HCEC 1CT (cell line): ENCODE measurements around the gene RRP1B.
A peak's percentile ranks its signal among the peaks of the same experiment; 100 is the strongest.
"Not testable (repeated sequence)": the region's sequence is repeated elsewhere in the genome, so short reads cannot be mapped to it uniquely, and the experiment has no call there.

Experiments
- DNase-seq: peaks from one replicate; pipeline ENCODE4 v3.0.0-alpha.2; 2017

The RRP1B gene

DNA sequence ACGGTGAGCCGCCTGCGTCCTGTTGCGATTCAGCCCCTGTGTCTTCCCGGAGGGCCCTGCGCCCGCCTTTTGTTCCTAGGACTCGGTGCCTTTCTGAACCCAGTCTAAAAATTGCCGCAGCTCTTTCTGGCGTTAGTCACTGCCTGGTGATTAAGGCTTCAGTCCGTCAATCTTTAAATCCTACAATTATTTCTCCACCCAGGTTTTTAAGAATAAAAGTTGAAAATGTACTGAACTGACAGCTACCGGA is 43.4 kb downstream of the RRP1B start:
- DNase-seq = no peak

DNA sequence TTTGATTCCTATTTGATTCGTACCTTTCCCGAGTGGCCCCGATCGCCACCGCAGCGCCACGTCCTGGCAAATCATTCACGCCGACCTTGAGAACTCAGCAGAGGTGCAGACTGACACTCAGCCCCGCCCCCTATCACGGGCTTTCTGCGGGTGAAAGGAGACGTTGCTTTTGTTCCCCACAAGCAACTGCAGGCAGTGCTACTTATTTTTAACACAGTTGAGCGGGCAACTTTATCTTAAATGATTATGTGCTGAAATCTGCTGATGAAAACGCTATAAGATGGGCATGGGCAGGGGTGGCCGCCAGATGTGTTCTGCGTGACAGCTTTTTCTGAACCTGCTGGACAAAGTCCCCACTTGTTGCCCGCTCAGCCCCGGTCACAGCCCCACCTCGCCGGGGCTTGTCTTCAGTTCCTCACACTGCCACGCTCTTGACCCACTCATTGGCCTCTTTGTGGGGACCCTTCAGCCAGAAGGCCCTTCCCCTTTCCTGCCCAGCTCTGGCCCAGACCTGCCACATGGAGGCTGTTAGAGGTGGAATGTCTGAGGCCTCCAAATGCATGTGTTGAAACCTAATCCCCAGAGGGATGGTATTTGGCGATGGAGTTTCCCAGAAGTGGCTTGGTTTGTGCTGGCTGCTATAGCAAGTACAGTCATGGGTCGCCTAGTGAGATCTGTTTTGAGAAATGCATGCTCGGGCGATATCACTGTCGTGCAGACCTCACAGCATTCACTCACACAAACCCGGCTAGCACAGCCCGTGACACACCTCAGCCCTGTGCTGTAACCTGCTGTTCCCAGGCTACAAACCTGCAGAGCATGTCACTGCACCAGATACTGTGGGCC is 43.9 kb downstream of the RRP1B start:
- DNase-seq = no peak

DNA sequence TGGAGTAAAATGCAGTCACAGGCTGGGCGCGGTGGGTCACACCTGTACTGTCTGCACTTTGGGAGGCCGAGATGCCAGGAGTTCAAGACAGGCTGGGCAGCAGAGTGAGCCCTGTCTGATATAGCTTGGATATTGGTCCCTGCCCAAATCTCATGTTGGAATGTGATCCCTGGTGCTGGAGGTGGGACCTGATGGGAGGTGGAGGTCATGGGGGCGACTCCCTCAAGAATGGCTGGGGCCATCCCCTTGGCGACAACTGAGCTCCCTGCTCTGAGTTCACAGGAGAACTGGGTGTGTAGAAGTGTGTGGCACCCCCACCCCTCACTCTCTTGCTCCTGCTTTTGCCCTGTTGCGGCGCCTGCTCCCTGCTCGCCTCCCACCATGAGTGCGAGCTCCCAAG is 48.1 kb downstream of the RRP1B start:
- DNase-seq = no peak

DNA sequence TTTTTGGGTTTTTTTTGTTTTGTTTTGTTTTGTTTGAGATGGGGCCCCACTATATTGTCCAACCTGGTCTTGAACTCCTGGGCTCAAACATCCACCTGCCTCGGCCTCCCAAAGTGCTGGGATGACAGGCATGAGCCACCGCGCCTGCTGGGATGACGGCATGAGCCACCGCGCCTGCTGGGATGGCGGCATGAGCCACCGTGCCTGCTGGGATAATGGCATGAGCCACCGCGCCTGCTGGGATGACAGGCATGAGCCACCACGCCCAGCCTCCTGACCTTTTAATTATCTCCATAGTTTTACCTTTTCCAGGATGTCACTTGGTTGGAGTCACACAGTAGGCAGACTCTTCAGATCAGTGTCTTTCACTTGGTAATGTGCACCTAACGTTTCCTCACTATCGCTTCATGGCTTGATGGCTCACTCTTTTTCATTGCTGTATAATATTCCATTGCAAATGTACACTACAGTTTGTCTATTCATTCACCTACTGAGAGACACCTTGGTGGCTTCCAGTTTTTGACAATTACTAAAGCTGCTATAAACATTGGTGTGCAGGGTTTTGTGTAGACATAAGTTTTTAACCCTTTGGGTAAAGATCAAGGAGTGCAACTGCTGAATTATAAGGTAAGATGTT is 49.5 kb downstream of the RRP1B start:
- no peak for DNase-seq

DNA sequence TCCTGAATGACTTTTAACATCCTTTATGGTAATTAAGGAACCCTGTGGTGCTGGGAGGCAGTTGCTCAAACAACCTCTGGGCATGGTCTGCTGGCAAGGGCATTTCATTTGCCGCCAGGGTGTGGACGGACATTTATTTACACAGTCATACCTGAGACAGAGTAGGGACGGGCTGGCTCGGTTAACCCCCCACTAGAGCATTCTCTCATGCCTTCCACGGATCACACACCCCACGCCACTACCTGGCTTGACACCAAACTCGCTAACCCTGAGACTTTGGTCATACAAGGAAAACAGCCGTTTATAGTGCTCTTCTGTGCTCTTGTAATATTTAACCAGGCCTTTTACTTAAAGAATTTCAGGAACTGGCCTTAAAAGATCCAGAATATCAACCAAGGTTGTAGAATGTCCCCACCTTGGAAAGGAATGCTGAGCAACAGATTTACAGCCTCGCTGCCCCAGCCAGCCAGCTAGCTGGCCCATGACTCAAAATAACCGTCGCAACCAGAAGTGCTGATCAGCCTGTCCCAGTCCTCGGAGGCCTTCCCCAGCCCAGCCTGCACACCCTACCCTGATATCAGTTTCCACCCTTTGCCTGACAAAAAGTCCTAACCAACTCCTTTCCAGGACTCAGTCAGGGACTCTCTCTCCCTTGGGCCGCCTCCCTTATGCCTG is 53.0 kb downstream of the RRP1B start:
- peak; percentile 29 for DNase-seq

DNA sequence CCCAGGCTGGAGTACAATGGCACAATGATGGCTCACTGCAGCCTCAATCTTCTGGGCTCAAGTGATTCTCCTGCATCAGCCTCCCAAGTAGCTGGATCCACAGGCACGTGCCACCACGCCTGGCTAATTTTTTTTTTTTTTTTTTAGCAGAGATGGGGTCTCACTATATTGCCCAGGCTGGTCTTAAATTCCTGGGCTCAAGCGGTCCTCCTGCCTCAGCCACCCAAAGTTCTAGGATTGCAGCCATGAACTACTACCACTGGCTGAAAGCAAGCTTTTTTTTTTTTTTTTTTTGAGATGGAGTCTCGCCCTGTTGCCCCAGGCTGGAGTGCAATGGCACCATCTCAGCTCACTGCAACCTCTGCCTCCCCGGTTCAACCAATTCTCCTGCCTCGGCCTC is 53.8 kb downstream of the RRP1B start:
- DNase-seq = not testable (repeated sequence)

DNA sequence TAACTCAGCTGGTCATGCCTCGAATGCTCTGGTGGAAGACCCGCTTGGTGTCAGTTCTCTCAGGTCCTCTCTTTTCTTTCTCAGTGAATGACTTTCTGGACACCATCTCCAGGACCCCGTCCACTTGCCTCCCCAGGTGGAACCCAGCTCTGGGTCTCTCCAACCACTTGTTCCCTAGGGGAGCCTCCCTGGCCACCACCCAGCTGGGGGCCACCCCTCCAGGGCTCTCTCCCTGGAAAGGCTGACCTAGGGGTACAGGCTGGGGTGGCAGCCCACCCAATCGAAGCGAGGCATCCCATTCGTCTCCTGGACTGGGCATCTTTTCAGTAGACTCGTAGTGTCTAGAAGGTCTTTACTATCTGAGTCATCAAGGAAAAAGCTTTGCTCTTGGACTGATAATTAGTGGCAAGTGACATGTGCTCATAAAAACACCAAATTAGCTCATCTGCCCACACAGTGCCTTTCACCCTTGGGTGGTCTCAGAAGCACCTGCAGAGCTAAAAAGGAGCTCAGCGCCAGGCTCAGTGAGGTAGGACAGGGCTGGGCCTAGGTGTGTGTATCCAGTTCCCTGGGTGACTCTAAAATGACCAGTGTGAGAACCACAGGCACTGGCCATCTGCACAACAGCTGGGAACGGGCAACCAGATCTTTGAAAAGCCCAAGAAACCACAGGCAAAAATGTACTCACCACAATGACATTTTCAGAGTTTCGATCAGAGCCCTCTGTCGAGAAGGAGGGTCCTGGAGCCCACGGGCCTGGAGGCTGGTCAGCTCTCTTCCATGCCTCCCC is 57.2 kb downstream of the RRP1B start:
- DNase-seq = peak; percentile 50

DNA sequence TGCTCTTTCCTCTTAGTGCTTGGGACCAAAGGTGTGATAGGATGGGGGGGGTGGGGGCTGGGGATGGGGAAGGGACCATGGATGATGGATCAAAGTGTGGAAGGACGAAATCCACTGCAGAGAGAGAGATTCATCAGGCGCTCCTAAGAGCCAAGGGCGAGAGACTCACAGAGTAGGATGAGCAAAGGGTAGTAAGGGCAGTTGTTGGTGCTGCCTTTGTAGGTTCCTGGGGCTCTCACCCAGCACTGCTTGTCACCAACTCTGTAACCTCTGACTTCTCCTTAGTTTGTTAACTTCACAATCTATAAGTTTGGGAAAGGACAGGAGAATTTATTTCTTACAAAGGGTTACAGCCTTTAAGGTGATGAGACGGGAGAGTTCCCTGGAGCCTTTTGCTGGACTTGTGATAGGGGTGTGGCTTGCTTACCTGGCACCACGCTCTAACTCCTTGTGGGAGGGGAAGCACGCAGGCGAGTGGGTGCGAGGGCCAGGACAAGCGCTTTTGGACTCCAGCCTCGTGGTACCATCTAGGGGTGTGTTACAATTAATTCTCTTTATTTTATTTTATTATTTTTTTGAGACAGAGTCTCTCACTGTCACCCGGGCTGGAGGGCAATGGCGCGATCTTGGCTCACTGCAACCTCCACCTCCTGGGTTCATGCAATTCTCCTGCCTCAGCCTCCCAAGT is 58.0 kb downstream of the RRP1B start:
- DNase-seq = no peak

DNA sequence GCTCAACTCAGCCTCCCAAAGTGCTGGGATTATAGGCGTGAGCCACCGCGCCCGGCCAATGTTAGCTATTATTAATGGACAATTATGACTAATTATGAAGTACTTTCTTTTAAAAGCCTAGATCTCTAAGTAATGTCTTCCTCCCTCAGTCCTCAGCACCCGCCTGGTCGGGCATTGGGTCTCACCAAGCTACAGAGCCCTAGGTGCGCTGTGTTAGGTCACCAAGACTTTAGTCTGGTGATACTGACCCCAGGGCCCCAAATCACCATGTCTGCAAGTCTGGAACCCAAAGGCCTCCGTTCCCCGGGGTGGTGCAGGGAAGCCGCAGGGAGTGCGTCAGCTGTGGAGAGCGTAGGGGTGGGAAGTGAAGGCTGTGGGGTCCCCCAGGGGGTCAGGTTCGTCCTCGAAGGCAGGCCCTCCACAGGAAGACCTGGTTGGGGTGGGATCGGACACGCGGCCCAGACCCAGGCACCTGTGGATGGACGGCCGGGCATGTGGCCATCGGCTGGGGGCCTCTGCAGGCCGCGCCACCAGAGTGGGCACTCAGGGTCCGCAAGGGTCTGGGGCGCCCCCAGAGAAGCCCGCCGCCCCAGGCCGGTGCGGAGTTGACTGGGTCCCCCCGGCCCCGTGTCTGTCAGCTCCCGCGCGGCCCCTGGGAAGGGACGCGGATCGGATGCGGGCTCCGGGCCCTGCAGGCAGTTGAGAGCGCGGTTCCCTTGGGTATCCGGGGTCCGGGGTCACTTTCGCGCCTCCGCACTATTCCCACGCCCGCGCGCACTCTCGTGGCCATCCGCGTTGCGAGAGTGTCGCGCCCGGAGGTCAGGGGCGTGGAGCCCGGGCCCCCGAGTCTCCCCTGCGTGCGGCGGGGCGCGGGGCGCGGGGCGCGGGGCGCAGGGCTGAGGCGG is 58.9 kb downstream of the RRP1B start:
- DNase-seq = no peak

DNA sequence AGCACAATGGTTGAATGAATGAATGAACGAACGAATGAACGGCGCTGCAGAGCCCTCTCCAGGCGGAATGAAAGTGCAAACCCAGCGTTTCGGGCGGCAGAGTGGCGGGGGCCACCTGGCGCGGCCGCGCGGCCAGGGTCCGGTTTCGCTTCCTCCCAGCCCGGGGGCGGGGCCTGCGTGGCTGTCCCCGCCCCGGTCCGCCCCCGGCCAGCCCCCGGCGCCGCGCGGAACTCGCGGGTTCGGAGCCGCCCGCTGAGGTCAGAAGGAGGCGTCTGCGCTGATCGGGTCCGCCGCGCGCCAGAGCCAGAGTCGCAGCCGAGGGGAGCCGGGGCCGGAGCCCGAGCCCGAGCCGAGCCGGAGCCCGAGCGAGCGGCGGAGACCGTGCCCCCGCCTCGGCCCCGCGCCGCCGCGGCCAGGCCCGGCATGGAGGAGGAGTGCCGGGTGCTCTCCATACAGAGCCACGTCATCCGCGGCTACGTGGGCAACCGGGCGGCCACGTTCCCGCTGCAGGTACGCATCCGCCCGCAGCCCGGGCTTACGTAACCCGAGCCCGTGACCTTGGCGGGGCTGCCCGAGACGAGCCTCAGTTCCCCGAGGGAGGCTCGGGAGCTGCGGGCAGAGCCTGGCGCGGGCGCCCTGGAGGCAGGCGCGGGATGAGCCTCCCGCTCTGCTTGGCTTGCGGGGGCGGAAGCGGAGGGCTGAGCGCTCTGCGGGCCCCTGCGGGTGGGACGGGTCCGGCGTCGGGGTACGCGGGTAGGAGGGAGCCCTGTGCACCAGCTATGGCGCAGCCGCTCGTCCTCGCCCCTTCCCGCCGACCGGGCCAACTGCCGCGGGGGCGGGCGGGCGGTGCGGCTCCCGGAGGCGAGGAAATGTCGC is 59.8 kb downstream of the RRP1B start, which contains the start of gene PDXK:
Gene PDXK (plus strand): TSS at position 258 of the 876 bp plus-strand sequence. CDS start 166 bp downstream, at position 424.
- DNase-seq = peak; percentile 80

DNA sequence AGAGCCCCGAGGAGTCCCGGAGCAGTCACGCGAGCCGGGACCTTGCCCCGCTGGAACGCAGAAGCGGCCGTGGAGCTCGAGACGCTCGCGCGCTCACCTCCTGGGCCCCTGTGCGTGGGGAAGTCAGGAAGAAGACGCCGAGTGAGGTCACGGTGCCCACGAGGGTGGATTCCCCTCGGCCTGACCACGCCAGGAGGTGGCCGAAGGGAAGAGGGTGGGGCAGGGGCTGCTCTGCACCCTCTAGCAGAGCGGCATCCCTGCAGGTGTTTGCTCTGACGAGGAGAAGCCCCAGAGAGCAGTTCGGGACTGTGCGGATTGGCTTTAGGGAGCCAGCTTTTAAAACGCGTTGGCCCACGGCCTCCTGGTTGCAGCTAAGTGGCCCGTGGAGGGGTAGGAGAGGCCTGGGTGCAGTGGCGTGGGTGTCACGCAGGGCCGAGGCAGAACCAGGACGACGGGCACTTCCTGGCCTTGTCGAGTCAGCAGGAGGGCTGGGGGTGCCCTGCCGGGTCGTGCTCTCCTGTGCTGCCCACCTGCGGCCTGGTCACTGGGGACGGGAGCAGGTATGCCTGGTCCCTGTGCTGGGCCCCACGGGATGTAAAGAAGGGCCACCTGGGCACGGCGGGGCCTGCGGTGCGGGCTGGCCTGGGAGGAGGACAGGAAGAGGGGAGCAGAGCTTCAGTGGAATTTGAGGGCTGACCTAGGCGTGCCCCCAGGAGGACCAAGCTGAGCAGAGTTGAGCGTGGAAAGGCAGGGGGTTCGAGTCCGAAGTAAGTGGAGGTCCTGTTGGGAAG is 60.6 kb downstream of the RRP1B start:
- no peak for DNase-seq

DNA sequence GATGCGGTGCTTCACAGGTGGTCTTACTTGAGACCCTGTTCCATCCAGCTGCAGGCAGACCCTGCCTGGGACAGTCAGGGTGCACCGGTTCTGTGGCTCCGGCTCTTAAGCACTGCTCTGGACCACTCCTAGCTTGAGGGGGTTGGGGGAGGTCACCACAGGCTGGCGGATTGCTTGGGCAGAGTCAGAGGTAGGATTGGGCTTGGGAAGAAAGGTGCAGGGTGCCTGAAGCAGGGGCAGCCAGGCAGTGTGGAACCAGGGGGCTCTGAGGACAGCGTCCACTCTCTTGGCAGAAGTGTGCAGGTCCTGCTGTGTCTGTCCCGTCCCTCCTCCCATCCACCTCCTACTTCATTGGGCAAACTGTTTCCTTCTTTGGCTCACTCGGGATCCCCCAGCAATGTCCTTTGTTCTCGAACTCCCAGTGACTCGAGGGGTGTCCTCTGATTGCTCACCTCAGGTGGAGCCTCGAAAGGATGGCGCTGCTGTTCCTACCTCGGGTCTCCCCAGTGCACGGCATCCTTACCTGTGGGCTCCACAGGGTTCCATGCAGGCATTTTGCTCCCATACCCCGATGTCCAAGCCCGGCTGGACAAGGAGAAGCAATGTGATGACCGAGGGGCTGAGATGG is 61.3 kb downstream of the RRP1B start:
- no peak for DNase-seq

DNA sequence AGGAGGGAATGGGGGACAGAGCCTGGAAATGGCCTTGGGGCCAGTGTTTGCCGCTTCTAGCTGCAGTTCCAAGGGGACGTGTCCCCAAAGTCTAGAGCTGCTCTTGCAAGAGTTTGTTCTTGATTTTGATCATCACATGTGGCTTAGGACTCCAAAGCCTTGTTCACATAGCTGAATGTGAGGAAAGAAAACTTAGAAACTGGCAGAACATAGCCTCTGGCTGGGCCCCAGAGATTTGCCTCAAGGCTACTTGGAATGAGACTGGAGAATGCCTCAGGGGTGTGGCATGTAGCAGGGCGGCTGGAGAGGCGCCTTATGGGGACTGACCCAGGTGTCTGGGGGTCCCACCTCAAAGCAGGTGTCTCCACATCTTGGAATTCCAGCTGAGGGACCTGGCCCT is 61.8 kb downstream of the RRP1B start:
- no peak for DNase-seq

DNA sequence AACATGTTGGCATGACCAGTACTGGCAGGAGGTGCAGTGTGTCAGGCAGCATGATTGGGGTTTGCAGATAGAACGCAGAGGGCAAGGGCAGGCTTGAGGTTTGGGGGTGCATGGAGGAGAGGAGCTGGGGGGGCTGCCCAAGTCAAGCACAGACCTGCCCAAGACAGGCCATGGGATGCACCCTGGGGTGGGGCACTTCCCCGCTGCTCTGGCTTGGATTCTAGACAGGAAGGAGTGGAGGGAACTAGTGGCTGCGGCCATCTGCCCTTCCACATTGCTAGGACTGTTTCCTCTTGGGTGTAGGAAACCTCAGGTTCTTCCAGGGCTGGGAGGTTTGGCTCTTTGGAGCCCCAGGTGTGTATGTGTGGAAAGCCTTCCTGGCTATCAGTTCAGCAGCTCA is 62.6 kb downstream of the RRP1B start:
- no peak for DNase-seq

DNA sequence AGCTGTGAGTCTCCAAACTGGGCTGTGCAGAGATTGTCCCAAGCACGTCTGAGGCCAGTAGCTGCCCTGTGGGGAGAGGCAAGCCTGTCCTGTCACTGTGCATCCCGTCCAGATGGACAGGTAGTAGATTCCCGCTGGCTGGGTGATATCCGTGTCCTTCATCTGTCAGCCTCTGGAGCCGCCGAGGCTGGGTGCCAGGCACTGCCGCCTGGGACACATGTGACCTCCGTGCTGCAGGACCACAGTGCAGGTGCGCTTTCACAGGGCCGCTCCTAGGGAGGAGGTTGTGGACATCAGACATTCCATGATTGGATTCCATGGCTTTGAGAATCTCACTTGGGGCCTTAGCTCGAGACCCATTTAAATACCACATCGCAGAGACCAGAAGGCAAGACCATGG is 64.3 kb downstream of the RRP1B start:
- no peak for DNase-seq

DNA sequence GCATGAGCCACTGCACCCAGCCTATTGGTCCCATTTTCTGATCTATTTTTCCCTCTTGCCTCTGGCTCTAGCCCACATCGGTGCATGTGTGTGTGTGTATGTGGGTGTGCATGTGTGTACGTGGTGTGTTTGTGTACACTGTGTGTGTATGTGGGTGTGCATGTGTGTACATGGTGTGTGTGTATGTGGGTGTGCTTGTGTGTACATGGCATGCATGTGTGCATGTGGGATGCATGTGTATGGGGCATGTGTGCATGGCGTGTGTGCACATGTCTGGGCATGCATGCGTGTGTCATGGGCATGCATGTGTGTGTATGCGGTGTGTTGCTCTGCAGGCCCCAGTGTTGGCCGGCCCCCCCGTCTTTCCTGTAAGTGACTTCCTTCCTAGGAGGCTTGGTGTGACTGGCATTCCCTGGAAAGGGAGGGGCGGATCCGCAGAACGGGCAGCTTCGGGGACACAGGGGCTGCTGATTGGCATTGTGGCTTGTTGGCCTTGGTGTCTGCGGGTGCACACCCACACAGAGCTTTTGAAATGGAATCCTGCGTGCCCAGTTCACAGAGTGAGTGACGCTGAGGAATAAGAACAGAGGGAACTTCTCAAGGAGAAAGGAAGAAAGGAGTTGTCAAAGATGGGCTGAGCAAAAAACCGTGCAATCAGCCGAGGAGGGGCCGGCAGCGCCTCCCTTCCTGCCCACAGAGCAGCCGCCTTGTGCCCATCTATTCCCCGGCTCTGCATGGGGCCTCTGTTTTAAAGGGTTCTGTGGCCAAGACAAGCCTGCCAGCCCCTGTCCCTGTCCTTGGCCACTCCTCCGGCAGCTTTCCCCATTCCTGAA is 67.5 kb downstream of the RRP1B start:
- no peak for DNase-seq

DNA sequence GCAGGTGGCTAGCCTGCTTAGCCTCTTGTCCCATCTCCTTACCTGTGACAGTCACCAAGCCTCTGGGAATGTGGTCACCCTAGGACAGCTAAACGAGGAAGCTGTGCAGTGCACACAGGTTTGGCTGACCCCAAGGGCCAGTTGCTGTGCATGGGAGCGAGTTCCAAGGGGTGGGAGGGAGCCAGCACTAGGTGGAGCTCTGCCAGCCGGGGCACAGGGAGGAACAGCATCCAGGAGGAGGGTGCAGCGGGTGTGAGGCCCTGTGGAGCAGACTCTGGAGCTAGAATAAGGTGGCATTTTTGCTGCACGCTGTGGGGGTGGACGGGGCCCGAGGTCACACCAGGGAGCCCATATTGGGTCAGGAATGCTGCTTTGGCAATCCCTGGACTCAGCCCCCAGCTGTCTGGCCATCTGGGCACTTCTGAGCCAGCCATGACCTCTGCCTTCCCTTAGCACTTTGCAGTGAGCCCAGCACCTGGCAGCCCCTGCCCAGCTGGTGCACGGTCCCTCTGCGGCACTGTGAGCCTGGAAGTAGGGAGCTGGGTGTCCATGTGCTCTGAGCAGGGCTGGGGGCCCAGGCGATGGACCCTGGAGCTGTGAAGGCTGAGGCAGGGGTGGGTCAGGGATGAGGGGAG is 68.3 kb downstream of the RRP1B start:
- peak; percentile 64 for DNase-seq

DNA sequence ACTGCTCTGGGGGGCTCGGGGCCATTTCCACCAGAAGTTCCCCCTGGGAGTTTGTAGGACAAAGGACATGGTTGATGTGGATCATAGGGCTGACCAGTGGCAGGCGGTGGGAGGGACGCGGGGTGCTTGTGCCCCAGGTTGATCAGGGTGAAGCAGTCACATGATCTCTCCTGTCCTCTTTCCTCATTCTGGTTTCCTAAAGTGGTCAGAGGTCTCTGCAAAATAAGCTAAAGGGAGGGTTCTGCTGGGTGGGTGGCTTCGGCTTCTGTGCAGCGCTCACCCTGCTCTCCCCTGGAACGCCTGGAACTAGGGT is 68.8 kb downstream of the RRP1B start:
- DNase-seq = no peak
